ENCODE results near the gene FCSK.

The FCSK gene

GRCh38 chr16:70478169-70478568, 23.8 kb downstream of the FCSK start:
- no peak for ATAC-seq
- no peaks in the 10 kb centered on the region for H3K9me3 Mint-ChIP-seq

GRCh38 chr16:70478912-70479341, 24.5 kb downstream of the FCSK start:
- Mint-ChIP-seq H3K27ac (peak overlapping the region; percentile 87), H3K36me3 (peaks cover 53% of the 10 kb centered on the region), H3K9me3 (no peaks in the 10 kb centered on the region), H3K4me1 (peaks cover 8% of the 10 kb centered on the region), H3K4me3 (no peak overlapping the region), H3K27me3 (no peaks in the 10 kb centered on the region)
- ATAC-seq = no peak

More at GRCh38 chr16:70478169-70478568, 23.8 kb downstream of the FCSK start:
- Mint-ChIP-seq H3K27ac (peak overlapping the region; percentile 87), H3K4me3 (no peak overlapping the region), H3K4me1 (peaks cover 8% of the 10 kb centered on the region), H3K27me3 (no peaks in the 10 kb centered on the region), H3K36me3 (peaks cover 50% of the 10 kb centered on the region)

DNA sequence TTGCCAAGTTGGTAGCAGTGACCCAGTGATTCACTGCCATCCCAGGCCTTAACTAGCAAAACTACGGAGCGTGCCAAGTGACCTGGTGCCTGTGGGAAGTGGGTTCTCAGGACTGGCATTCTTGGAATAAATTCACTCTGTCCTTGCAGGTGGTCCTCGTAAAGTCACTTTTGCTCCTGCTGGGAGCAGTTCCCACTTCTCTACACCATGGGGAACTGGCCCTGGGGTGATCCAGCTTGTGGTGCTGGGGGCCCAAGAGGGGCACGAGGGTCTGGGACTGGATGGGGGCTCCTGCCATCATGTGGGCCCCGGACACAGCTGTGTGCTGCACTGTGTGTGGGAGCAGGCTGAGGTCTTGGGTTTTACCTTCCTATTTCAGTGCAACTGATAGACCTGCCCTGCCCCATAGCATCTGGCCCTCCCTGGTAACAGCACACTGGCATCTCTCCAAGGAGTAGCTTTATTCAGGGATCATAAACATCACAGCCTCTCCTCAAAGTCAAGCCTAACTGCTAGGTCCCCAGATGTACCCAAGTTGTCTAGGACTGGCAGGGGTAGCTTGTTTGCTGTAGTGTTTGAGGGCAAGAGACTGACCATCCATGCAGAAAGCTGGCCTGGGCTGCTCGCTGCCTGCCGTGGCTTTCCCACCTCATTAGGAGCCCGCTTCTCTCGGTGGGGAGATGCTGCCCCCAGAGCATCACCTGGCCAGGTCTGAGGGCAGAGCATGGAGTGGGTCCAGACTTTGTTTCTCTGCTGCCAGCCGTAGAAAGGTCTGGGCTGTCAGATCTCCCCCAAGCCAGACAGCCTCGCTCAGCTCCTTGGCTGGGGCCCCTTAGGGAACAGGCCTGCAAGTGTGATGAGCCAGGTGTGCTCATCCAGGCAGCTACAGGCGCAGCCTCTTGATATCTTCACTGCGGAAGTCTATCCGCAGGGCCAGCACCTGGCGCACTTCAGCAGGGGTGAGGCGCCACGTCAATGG, 26.0 kb downstream of the FCSK start:
- H3K27me3 Mint-ChIP-seq = no peaks in the 10 kb centered on the region
- peaks cover 8% of the 10 kb centered on the region for H3K4me1 Mint-ChIP-seq
- H3K36me3 Mint-ChIP-seq = peaks cover 52% of the 10 kb centered on the region
- no peaks in the 10 kb centered on the region for H3K9me3 Mint-ChIP-seq
- no peak overlapping the region for H3K4me3 Mint-ChIP-seq
- ATAC-seq = no peak
- no peak overlapping the region for H3K27ac Mint-ChIP-seq

DNA sequence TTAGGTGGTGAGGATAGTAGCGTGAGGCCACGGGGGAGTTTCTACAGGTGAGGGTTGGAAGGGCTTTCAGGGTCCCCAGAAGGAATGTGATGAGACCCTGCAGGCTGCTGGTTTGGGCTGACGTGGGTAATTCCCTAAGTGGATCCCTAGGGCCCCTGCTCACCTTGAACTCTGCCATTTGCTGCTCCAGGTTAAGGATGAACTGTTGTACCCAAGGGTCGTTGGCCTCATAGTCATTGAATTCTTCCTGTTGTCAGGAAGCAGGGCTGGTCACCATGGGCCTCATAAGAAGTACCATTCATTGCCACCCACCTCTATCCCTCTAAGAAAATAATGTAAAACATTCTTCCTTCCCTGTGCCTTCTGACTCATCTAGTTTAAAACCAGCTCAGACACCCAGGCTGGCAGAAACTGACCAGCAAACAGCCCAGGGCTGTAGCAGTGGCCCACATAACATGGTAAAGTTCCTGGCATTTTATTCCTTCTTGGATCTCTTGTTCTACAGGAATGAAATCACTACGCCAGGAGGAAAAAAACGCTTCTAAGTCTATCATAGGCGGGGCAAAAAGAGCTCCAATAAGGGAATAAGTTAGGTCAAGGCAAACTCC, 27.6 kb downstream of the FCSK start:
- ATAC-seq = no peak
- Mint-ChIP-seq H3K27ac (no peak overlapping the region), H3K36me3 (peaks cover 58% of the 10 kb centered on the region), H3K4me3 (no peak overlapping the region), H3K9me3 (no peaks in the 10 kb centered on the region), H3K4me1 (no peaks in the 10 kb centered on the region), H3K27me3 (no peaks in the 10 kb centered on the region)

- Mint-ChIP-seq H3K4me1 (no peaks in the 10 kb centered on the region), H3K4me3 (no peak overlapping the region), H3K27me3 (no peaks in the 10 kb centered on the region), H3K27ac (no peak overlapping the region), H3K9me3 (no peaks in the 10 kb centered on the region), H3K36me3 (peaks cover 58% of the 10 kb centered on the region)
- ATAC-seq = no peak
Measured at GRCh38 chr16:70482624-70483023, 28.2 kb downstream of the FCSK start.

DNA sequence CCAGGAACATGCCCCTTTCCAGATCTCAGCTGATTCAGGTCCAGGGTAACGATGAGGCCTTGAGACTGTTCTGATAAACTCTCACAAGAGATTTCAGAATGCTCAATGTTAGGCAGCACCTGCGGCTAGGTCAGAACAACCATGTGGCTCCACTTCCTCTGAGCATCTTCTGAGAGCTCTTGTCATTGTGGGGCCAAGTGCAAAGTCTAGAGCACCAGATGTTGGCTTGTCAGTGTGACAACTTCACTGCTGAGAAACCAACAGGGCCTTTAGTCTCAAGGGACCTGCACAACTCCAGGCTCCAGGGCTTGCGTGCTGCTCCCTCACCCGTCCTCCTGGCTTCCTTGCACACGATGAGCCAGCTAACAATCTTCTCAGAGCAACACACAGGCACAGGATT, 29.0 kb downstream of the FCSK start:
- H3K27me3 Mint-ChIP-seq = no peaks in the 10 kb centered on the region
- H3K4me1 Mint-ChIP-seq = no peaks in the 10 kb centered on the region
- peaks cover 51% of the 10 kb centered on the region for H3K36me3 Mint-ChIP-seq
- peak; percentile 42 for ATAC-seq
- peak overlapping the region; percentile 40 for H3K27ac Mint-ChIP-seq
- H3K4me3 Mint-ChIP-seq = no peak overlapping the region
- no peaks in the 10 kb centered on the region for H3K9me3 Mint-ChIP-seq

- Mint-ChIP-seq H3K4me1 (no peaks in the 10 kb centered on the region), H3K27me3 (no peaks in the 10 kb centered on the region), H3K4me3 (no peak overlapping the region), H3K9me3 (no peaks in the 10 kb centered on the region), H3K36me3 (peaks cover 44% of the 10 kb centered on the region), H3K27ac (no peak overlapping the region)
- no peak for ATAC-seq
Measured at GRCh38 chr16:70484867-70485266, 30.5 kb downstream of the FCSK start.

DNA sequence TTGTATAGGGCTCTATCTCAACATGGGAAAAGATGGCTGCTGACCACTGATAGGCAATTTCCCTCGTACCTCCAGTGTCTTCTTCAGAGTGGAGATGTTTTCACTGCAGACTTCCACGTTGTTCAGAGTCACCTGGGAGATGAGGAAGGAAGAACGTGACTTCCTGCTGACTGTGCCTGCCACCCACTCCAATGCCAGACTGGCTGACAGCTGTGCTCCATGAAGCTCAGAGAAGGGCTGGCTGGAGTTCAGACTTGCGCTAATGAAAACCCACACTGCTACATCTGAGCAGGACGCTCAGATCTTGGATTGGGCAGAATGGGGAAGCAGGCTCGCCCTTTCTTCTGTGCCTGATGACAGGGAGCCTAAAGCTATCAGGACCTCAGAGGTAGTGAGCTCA, 35.9 kb downstream of the FCSK start:
- Mint-ChIP-seq H3K9me3 (no peaks in the 10 kb centered on the region), H3K36me3 (peaks cover 33% of the 10 kb centered on the region), H3K27ac (no peak overlapping the region), H3K4me1 (no peaks in the 10 kb centered on the region), H3K27me3 (no peaks in the 10 kb centered on the region), H3K4me3 (no peak overlapping the region)
- ATAC-seq = no peak

GRCh38 chr16:70493802-70494201, 39.4 kb downstream of the FCSK start:
- Mint-ChIP-seq H3K36me3 (peaks cover 29% of the 10 kb centered on the region), H3K9me3 (no peaks in the 10 kb centered on the region), H3K27me3 (no peaks in the 10 kb centered on the region), H3K4me1 (no peaks in the 10 kb centered on the region), H3K27ac (no peak overlapping the region), H3K4me3 (no peak overlapping the region)
- no peak for ATAC-seq

DNA sequence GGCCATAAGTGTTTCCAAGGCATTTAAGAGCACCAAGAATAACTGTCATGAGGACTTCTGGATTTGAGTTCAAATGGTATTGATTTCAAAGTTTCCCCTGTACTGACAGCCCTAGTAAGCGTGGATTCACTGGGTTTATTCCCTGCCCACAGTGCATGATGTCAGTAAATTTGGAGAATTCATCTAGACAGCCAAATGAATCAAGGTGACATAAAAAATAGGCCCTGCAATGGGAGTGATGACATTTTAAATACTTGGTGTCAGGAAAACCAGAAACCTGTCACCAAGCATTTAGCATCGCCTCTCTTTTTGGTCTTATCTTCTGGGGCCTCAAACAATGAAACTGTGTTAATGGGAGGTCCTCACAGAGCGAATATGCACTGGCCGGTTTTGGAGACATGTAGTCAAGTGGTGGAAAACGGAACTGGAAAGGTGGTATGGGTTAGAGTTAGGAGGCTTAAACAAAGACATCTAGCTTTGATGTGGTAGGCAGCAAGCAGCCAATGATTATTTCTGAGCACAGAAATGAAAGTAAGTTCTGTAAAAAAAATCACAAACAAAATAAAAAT, 39.9 kb downstream of the FCSK start:
- Mint-ChIP-seq H3K9me3 (no peaks in the 10 kb centered on the region), H3K36me3 (peaks cover 29% of the 10 kb centered on the region), H3K27me3 (no peaks in the 10 kb centered on the region), H3K4me1 (no peaks in the 10 kb centered on the region), H3K4me3 (no peak overlapping the region), H3K27ac (no peak overlapping the region)
- ATAC-seq = no peak

DNA sequence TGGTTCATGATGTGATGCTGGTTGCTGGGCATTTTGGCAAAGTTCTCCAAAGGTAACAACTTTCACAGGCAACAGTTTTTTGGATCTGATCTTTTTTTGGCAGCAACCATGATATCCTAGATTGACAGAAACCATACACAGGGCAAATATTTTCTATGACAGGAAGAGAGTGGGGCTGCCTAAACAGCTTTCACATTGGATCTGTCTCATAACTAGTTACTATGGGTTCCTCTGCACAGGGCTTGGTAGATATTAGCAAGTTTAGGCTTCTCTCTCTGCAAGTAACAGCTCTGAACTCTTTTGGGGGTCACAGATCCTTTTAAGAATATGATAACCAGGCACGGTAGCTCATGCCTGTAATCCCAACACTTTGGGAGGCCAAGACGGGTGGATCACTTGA, 40.4 kb downstream of the FCSK start:
- peaks cover 29% of the 10 kb centered on the region for H3K36me3 Mint-ChIP-seq
- H3K27me3 Mint-ChIP-seq = no peaks in the 10 kb centered on the region

DNA sequence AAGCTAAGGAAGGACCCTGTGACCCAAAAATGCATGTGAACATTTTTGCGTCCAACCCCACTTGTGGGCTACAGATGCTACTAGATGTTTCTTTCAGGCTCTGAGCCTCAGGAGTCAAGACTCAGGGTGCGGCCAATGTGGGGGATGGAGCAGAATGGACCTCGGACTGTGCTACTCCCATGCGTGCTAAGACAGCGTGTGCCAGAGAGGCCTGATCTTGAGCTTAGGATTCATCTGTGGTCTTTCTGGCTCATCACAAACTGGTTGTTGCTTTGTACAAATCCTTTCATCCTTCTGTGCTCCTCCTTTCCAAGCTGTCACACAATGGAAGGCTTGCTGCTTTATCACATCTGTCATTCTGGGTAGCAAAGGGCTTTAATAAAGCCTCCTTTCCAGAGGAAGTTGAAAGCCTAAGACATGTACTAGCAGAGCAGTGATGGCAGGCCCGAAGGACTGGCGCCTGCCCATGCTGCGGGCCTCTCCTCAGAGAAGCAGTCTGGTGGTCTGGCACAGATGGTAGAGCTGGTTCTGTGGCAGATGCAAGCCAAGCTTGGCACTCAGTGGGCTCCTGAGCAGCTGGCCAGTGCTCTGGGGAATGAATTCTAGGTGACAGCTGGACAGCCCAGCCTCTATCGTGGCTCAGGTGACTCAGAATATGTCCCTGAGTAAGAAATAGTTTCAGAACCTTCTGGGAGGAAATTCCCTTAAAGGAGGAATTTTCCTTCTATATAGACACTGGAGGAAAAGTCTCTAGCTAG, 41.2 kb downstream of the FCSK start:
- H3K27ac Mint-ChIP-seq = no peak overlapping the region
- H3K4me1 Mint-ChIP-seq = no peaks in the 10 kb centered on the region
- H3K27me3 Mint-ChIP-seq = no peaks in the 10 kb centered on the region
- H3K4me3 Mint-ChIP-seq = no peak overlapping the region
- ATAC-seq = no peak
- peaks cover 29% of the 10 kb centered on the region for H3K36me3 Mint-ChIP-seq
- no peaks in the 10 kb centered on the region for H3K9me3 Mint-ChIP-seq

More for the DNA sequence above, 40.4 kb downstream of the FCSK start:
- no peak for ATAC-seq
- Mint-ChIP-seq H3K27ac (no peak overlapping the region), H3K4me3 (no peak overlapping the region), H3K9me3 (no peaks in the 10 kb centered on the region), H3K4me1 (no peaks in the 10 kb centered on the region)

- peak; percentile 34 for ATAC-seq
- peaks cover 29% of the 10 kb centered on the region for H3K36me3 Mint-ChIP-seq
- no peaks in the 10 kb centered on the region for H3K9me3 Mint-ChIP-seq
- no peak overlapping the region for H3K4me3 Mint-ChIP-seq
- H3K4me1 Mint-ChIP-seq = no peaks in the 10 kb centered on the region
- H3K27me3 Mint-ChIP-seq = no peaks in the 10 kb centered on the region
- no peak overlapping the region for H3K27ac Mint-ChIP-seq
Measured at GRCh38 chr16:70496513-70496912, 42.1 kb downstream of the FCSK start.

DNA sequence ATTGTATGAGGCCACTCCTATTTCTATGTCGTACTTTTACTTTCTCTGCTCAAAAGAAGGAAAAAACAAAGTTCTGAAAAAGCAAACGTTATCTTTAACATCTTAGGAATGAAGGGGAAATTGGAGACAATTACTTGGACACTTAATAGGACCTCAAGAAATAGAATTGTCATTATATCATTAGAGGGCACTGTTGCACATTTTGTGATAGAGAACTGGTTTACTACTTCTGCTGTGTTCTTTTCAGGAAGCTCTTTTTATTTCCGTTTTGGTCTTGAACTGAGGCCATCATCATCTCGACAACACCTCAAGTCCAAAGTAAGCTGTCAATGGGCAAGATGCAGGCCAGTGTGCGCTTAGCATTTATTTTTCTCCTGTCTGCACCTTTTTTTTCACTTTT, 54.4 kb downstream of the FCSK start:
- no peak for ATAC-seq

GRCh38 chr16:70510216-70510615, 55.8 kb downstream of the FCSK start:
- Mint-ChIP-seq H3K4me1 (peaks cover 6% of the 10 kb centered on the region), H3K27me3 (no peaks in the 10 kb centered on the region), H3K27ac (no peak overlapping the region), H3K36me3 (peaks cover 47% of the 10 kb centered on the region), H3K9me3 (no peaks in the 10 kb centered on the region), H3K4me3 (no peak overlapping the region)
- no peak for ATAC-seq

More for the DNA sequence above, 54.4 kb downstream of the FCSK start:
- H3K27me3 Mint-ChIP-seq = no peaks in the 10 kb centered on the region
- no peak overlapping the region for H3K4me3 Mint-ChIP-seq
- H3K4me1 Mint-ChIP-seq = peaks cover 6% of the 10 kb centered on the region
- peaks cover 48% of the 10 kb centered on the region for H3K36me3 Mint-ChIP-seq
- no peak overlapping the region for H3K27ac Mint-ChIP-seq
- no peaks in the 10 kb centered on the region for H3K9me3 Mint-ChIP-seq

Measured in stimulated activated memory B cell treated with anti-CD40 and anti-IgM and Interleukin-4, amounts not matched to agents 10 μg/mL and 1 μg/mL and 100 μg/mL, for 72 hours (primary cell).